GM23248 (cell line): ENCODE data around the gene GLRX.

Experiments
- EZH2 ChIP-seq: fragments of 200-600 bp; sonication (generic); IDR thresholded peaks from 2 replicates; pipeline ENCODE4 v1.6.1; 2018; ENCODE audit warnings: antibody characterized with exemption, mild to moderate bottlenecking; ENCODE audit not compliant: insufficient read depth, poor library complexity, severe bottlenecking
- EZH2phosphoT487 ChIP-seq: fragments of 200-600 bp; sonication (generic); IDR thresholded peaks from 2 replicates; pipeline ENCODE4 v1.6.1; 2018; ENCODE audit warnings: antibody characterized with exemption, moderate library complexity, mild to moderate bottlenecking, low read depth; ENCODE audit not compliant: insufficient read depth

GRCh38 chr5:95856501-95856981 lies 34.0 kb upstream of the GLRX start:
- TF ChIP-seq EZH2 (no peak), EZH2phosphoT487 (no peak)
